Heart right ventricle (tissue), 16 donors: Measurements from ENCODE around the gene OLIG2. TPM values are rescaled to one million over a fixed set of nuclear protein-coding genes. Genes with fewer than 3 reads are reported as not detected.
A peak's percentile ranks its signal among the peaks of the same experiment; 100 is the strongest.

ENCODE experiments used
- ATAC-seq, 8 donors: fragments of 200-7000 bp; cut with Tn5 transposase; one replicate each; pipeline ENCODE4 v1.9.1; 2020; ENCODE audit warnings: mild to moderate bottlenecking in 8 of 8, moderate library complexity in 8 of 8, moderate number of reproducible peaks in 1 of 8
- DNase-seq, 2 donors: peaks; one replicate each; pipeline ENCODE4 v3.0.0-alpha.2; 2020
- H3K27ac ChIP-seq, 10 donors: fragments of 200-600 bp; sonication (generic) in 2 of 10; one replicate each; pipeline versions ENCODE4 v1.5.0 to v1.8.0; 2020 to 2022; ENCODE audit warnings: mild to moderate bottlenecking in 3 of 10
- H3K27me3 ChIP-seq, 7 donors: fragments of 200-600 bp; one replicate each; pipeline ENCODE4 v1.8.0; 2021 to 2022; ENCODE audit warnings: mild to moderate bottlenecking in 2 of 7
- H3K36me3 ChIP-seq, 9 donors: fragments of 200-600 bp; sonication (generic) in 1 of 9; one replicate each; pipeline versions ENCODE4 v1.5.0 to v1.8.0; 2020 to 2022; ENCODE audit warnings: mild to moderate bottlenecking in 2 of 9
- H3K4me1 ChIP-seq, 9 donors: fragments of 200-600 bp; sonication (generic) in 1 of 9; one replicate each; pipeline versions ENCODE4 v1.5.0 to v1.8.0; 2020 to 2022; ENCODE audit warnings: mild to moderate bottlenecking in 4 of 9
- H3K4me3 ChIP-seq, 10 donors: fragments of 200-600 bp; sonication (generic) in 2 of 10; one replicate each; pipeline versions ENCODE4 v1.5.0 to v1.8.0; 2020 to 2022; ENCODE audit warnings: mild to moderate bottlenecking in 7 of 10, moderate library complexity in 2 of 10
- H3K9me3 ChIP-seq, 11 donors: fragments of 200-600 bp in 10 of 11; sonication (generic) in 2 of 11; one replicate each; pipeline versions ENCODE4 v1.5.0 to v1.8.0; 2013 to 2022; ENCODE audit warnings: mild to moderate bottlenecking in 2 of 11, control low read depth in 1 of 11, moderate library complexity in 1 of 11
- WGBS, 2 donors: extraction: QIAGEN DNeasy Blood & Tissue Kit; methylation state at CpG; one replicate each; pipeline ENCODE4 v1.1.7; 2013; ENCODE audit warnings: inconsistent platforms in 1 of 2; 5-methylcytosine and 5-hydroxymethylcytosine counted together
- intact Hi-C, 10 donors: fragments of 100-400 bp; cut with DNase I; formaldehyde crosslinking; loops; one replicate each; pipeline versions ENCODE4 v1.11.1 to v1.14.2; 2022
- polyA plus RNA-seq, 2 donors: library from polyadenylated mRNA; stranded (reverse); fragments of 200-250 nt; gene quantifications; one replicate each; pipeline ENCODE4 v1.2.3, GENCODE V29; 2013
- total RNA-seq, 10 donors: library from RNA; stranded (reverse); fragmentation: NEBNext Ultra II Directional in 3 of 10; extraction: Animal tissue kit (Norgen Biotek cat#: 25700) in 3 of 10; gene quantifications; one replicate each; pipeline versions ENCODE4 v1.2.1 to v1.2.4, GENCODE V29; 2021 to 2023
- TF ChIP-seq, protein P1 (sequence below), 9 donors: fragments of 200-600 bp; sonication (generic) in 2 of 9; IDR thresholded peaks; one replicate each; pipeline versions ENCODE4 v1.5.0 to v1.8.0; 2021 to 2022; ENCODE audit warnings: antibody characterized with exemption in 9 of 9, mild to moderate bottlenecking in 5 of 9, moderate library complexity in 1 of 9
- donor health status: Arrhythmogenic right ventricular cardiomyopathy.
- donor health status: ischemic (EF 13 %, LVEDD 7.1; RV severe dilation, severe dysfunction).
- donor health status: healthy with polysubstance abuse.
- donor health status: DM: no; HTN: yes; CAD: no.
- donor health status: DM: no; HTN: no; CAD: no.
- donor health status: ischemic (EF 25% LVEDD 6.9; RV normal size, moderate dysfunction).
- donor health status: ischemic (EF 25% LVEDD 5.7; RV mildly dilated, moderate dysfunction).
- donor health status: healthy.
- donor health status: DM: yes; HTN: yes; CAD: no.
- donor health status: Ischemic cardiomyopathy.
- donor health status: ischemic (EF 35%, LVEDD 5.7; RV mildly dilated, moderate dysfunction).
- donor health status: nonischemic (EF 11% LVEDD 7.7; RV severe dilation, severe dysfunction).
- donor health status: DM: yes; HTN: yes; CAD: no.
- donor health status: PGD.
- donor health status: ischemic (EF 29% LVEDD 5.4; RV normal size, mild dysfunction).
- donor health status: nonischemic (EF 23%, LVEDD 6.1; RV moderate dilation, normal function).

Gene OLIG2
- total and polyA plus RNA-seq, 12 donors: not detected

DNA sequence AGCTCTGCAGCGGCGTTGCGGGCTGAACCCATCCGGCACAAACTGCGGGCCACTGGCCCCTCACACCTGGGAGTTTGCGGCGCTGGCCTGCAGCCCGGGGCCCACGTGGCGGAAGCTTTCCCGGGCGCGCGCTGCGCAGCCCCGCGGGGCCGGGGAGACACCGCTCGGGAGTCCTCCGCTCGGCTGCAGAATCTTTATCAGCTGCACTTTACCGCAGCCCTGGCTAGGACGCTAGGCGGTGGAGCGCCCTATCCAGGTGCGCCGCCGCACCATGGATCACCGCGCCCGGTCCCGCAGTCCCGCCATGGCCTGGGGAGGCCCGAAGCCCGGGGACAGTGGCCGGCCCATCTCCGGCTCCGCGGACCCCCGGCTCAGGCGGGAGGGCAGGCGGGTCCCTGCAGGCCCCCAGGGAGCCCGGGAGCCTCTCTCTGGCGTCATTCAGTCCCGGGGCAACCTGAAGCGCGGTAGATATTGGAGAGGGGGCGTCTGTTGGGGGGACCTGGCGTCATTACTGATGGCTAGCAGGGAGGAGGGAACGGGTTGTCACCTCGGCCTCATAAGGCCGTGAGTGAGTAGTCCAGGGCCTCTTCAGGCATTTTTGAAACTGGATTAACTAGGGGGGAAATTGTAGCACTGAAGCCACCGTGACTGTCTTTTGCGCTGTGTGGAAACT, 5.7 kb upstream of the OLIG2 start:
- Histone ChIP-seq H3K4me1 (peaks cover 2 to 43% (median 22%) of the 10 kb centered on the region in 9 donors), H3K27ac (no peak overlapping the region), H3K9me3 (no peaks in the 10 kb centered on the region), H3K36me3 (no peaks in the 10 kb centered on the region), H3K4me3 (peak overlapping the region in 8 of 10 donors; percentile 4 to 43 (median 20)), H3K27me3 (peaks cover 16 to 100% (median 96%) of the 10 kb centered on the region in 7 donors)
- intact Hi-C loops: loop anchor here in 1 of 10 donors (10.0 kb wide), 1 partner anchor 105 kb away; no protein-coding TSS in a partner anchor
- 1 to 2% methylated on average over 55 of the region's 55 CpGs for WGBS, 2 donors
- DNase-seq (no peak), ATAC-seq (peak in 1 of 8 donors; percentile 42)
- TF ChIP-seq, protein P1, sequence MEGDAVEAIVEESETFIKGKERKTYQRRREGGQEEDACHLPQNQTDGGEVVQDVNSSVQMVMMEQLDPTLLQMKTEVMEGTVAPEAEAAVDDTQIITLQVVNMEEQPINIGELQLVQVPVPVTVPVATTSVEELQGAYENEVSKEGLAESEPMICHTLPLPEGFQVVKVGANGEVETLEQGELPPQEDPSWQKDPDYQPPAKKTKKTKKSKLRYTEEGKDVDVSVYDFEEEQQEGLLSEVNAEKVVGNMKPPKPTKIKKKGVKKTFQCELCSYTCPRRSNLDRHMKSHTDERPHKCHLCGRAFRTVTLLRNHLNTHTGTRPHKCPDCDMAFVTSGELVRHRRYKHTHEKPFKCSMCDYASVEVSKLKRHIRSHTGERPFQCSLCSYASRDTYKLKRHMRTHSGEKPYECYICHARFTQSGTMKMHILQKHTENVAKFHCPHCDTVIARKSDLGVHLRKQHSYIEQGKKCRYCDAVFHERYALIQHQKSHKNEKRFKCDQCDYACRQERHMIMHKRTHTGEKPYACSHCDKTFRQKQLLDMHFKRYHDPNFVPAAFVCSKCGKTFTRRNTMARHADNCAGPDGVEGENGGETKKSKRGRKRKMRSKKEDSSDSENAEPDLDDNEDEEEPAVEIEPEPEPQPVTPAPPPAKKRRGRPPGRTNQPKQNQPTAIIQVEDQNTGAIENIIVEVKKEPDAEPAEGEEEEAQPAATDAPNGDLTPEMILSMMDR (IDR thresholded peaks at IDR 0.05): no peak

DNA sequence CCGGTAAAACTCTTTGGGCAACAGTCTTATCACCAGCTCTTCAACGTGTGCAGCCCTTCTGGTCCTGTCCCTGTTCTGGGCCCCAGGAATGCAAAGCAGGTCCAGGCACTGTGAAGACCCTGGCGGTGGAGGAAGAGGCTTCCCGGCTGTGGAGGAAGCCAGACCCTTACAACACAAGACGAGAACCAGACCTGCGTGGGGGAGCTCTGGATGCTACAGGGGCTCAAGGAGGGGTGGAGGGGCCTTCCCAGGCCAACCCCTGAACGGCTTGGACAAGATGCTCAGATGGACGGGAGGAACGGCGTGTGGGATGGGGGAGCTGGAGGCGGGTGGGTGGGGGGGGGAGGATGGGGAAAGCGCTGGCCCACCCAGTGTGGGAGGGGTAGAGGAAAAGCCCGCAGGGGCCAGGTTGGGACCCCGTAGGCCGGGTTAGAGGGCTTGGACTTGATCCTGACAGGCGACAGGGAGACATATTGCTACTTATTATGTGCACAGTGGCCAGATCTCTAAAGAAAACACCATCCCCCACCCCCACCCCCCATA, 5.1 kb upstream of the OLIG2 start:
- intact Hi-C loops: no loop called here
- ATAC-seq (no peak), DNase-seq (no peak)
- H3K27ac ChIP-seq: no peak overlapping the region
- H3K36me3 ChIP-seq: no peaks in the 10 kb centered on the region
- TF ChIP-seq, protein P1 (IDR thresholded peaks at IDR 0.05): no peak
- peaks cover 22 to 100% (median 99%) of the 10 kb centered on the region in 7 donors for H3K27me3 ChIP-seq
- 2 to 3% methylated on average over 16 of the region's 16 CpGs for WGBS, 2 donors
- peaks cover 2 to 48% (median 26%) of the 10 kb centered on the region in 9 donors for H3K4me1 ChIP-seq
- H3K9me3 ChIP-seq: no peaks in the 10 kb centered on the region
- H3K4me3 ChIP-seq: peak overlapping the region in 1 of 10 donors; percentile 11

DNA sequence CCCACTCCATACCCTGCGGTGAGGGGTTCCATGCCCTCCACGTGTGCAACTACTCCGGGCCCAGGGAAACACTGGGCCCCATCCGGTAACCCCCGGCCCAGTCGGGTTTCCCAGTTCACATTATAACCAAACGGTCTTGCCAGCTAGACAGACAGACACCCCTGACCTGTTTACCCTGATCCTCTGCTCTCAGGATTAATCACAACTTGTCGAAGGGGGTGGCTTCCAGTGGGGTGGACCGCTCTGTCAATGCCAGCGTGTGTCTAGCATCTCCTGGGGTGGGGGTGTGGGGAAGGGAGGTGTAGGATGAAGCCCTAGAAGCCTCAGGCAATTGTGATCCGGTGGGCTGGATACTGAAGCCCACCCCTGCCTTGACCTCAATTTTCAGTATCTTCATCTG, 4.6 kb upstream of the OLIG2 start:
- WGBS, 2 donors: 12 to 16% methylated on average over 11 of the region's 11 CpGs
- intact Hi-C loops: no loop called here
- TF ChIP-seq, protein P1 (IDR thresholded peaks at IDR 0.05): no peak

GRCh38 chr21:33021667-33022066, 4.1 kb upstream of the OLIG2 start:
- H3K27ac ChIP-seq: no peak overlapping the region
- peaks cover 0 to under 1% (median 0%) of the 10 kb centered on the region in 9 donors for H3K36me3 ChIP-seq
- ATAC-seq (no peak), DNase-seq (no peak)
- TF ChIP-seq, protein P1 (IDR thresholded peaks at IDR 0.05): no peak
- H3K4me3 ChIP-seq: no peak overlapping the region
- 6 to 8% methylated on average over 4 of the region's 4 CpGs for WGBS, 2 donors
- H3K9me3 ChIP-seq: no peaks in the 10 kb centered on the region
- H3K27me3 ChIP-seq: peaks cover 28 to 100% (median 99%) of the 10 kb centered on the region in 7 donors
- intact Hi-C loops: no loop called here
- H3K4me1 ChIP-seq: peaks cover 2 to 58% (median 33%) of the 10 kb centered on the region in 9 donors

More for the DNA sequence above, 4.6 kb upstream of the OLIG2 start:
- Histone ChIP-seq H3K4me3 (no peak overlapping the region), H3K36me3 (no peaks in the 10 kb centered on the region), H3K27me3 (peaks cover 26 to 100% (median 99%) of the 10 kb centered on the region in 7 donors), H3K27ac (no peak overlapping the region), H3K9me3 (no peaks in the 10 kb centered on the region), H3K4me1 (peaks cover 2 to 53% (median 29%) of the 10 kb centered on the region in 9 donors)
- DNase-seq: no peak
- ATAC-seq: no peak
